ENCODE results near the gene CRTC1. TPM values are rescaled to one million over a fixed set of nuclear protein-coding genes. Genes with fewer than 3 reads are reported as not detected.

Gene CRTC1
- total RNA-seq, 1 experiment from 2014 or later: 12.3 TPM

- ChIA-PET CTCF (interaction anchor here (1.2 kb wide), 1 partner anchor 27 kb away, joined by 3 read pairs; no protein-coding TSS in a partner anchor), POLR2A (no interaction called here)
- no peaks in the 10 kb centered on the region for H3K36me3 Mint-ChIP-seq
- no peaks in the 10 kb centered on the region for H3K9me3 Mint-ChIP-seq
- no peak for ATAC-seq
- no peak for DNase-seq (ENCODE audit: low spot score)
- peaks cover 4% of the 10 kb centered on the region for H3K27me3 Mint-ChIP-seq (ENCODE audit: low read depth)
- H3K4me1 Mint-ChIP-seq: peaks cover 19% of the 10 kb centered on the region
- peak overlapping the region; percentile 66; the same call in 1 of the 2 replicates for H3K27ac Mint-ChIP-seq
- TF ChIP-seq FOXJ3 (CRISPR knock-in tag; IDR thresholded peaks at IDR 0.05; ENCODE audit: borderline replicate concordance): no peak
- TF ChIP-seq ETV6 (CRISPR knock-in tag; IDR thresholded peaks at IDR 0.05): no peak
- H3K4me3 Mint-ChIP-seq: no peak overlapping the region
Measured at GRCh38 chr19:18699403-18700054, 16.0 kb downstream of the CRTC1 start.

GRCh38 chr19:18700501-18701249 lies 17.2 kb downstream of the CRTC1 start:
- Mint-ChIP-seq H3K27me3 (ENCODE audit: low read depth) (peaks cover 4% of the 10 kb centered on the region), H3K9me3 (no peaks in the 10 kb centered on the region), H3K4me1 (peaks cover 19% of the 10 kb centered on the region), H3K4me3 (peak overlapping the region; percentile 63), H3K27ac (no peak overlapping the region), H3K36me3 (no peaks in the 10 kb centered on the region)
- peak; percentile 72 for DNase-seq (ENCODE audit: low spot score)
- peak; percentile 96 for ATAC-seq
- CTCF ChIA-PET: interaction anchor here (1.1 to 1.7 kb wide), 3 partner anchors 28 to 212 kb away, joined by 3 to 5 read pairs (median 4); no protein-coding TSS in a partner anchor
- POLR2A ChIA-PET: interaction anchor here (0.6 kb wide), 1 partner anchor 96 kb away, joined by 10 read pairs; no protein-coding TSS in a partner anchor
- TF ChIP-seq ZNF425 (CRISPR knock-in tag; conservative IDR thresholded peaks at IDR 0.05) (no peak), NR2C2 (CRISPR knock-in tag; IDR thresholded peaks at IDR 0.05) (no peak), NR3C1 (CRISPR knock-in tag; conservative IDR thresholded peaks at IDR 0.05; ENCODE audit: low read depth) (no peak), RORB (CRISPR knock-in tag; IDR thresholded peaks at IDR 0.05) (no peak), ZNF532 (CRISPR knock-in tag; IDR thresholded peaks at IDR 0.05; ENCODE audit: borderline replicate concordance) (no peak), MYBL2 (CRISPR knock-in tag; IDR thresholded peaks at IDR 0.05) (no peak), JUN (CRISPR knock-in tag; IDR thresholded peaks at IDR 0.05) (no peak), GRHL2 (CRISPR knock-in tag; IDR thresholded peaks at IDR 0.05; ENCODE audit: insufficient replicate concordance, severe bottlenecking) (no peak), E2F1 (CRISPR knock-in tag; IDR thresholded peaks at IDR 0.05) (no peak), ZNF423 (CRISPR knock-in tag; IDR thresholded peaks at IDR 0.05) (peak; percentile 72; the same call in 1 of the 2 replicates), ZNF232 (CRISPR knock-in tag; IDR thresholded peaks at IDR 0.05) (no peak), SMAD3 (CRISPR knock-in tag; IDR thresholded peaks at IDR 0.05; ENCODE audit: borderline replicate concordance) (no peak), KAT7 (CRISPR knock-in tag; IDR thresholded peaks at IDR 0.05; ENCODE audit: borderline replicate concordance) (no peak), USF2 (CRISPR knock-in tag; IDR thresholded peaks at IDR 0.05) (no peak), ZNF317 (CRISPR knock-in tag; IDR thresholded peaks at IDR 0.05; ENCODE audit: borderline replicate concordance, low read depth) (no peak), ZNF416 (CRISPR knock-in tag; IDR thresholded peaks at IDR 0.05) (no peak), AFF4 (CRISPR knock-in tag; IDR thresholded peaks at IDR 0.05; ENCODE audit: borderline replicate concordance) (no peak), CREB1 (CRISPR knock-in tag; IDR thresholded peaks at IDR 0.05) (no peak)
